ENCODE results near the gene RCE1.

The RCE1 gene

GRCh38 chr11:66849501-66850234, 6.4 kb downstream of the RCE1 start:
- DNase-seq (ENCODE audit: low read depth) = no peak
- TF ChIP-seq, protein P1, sequence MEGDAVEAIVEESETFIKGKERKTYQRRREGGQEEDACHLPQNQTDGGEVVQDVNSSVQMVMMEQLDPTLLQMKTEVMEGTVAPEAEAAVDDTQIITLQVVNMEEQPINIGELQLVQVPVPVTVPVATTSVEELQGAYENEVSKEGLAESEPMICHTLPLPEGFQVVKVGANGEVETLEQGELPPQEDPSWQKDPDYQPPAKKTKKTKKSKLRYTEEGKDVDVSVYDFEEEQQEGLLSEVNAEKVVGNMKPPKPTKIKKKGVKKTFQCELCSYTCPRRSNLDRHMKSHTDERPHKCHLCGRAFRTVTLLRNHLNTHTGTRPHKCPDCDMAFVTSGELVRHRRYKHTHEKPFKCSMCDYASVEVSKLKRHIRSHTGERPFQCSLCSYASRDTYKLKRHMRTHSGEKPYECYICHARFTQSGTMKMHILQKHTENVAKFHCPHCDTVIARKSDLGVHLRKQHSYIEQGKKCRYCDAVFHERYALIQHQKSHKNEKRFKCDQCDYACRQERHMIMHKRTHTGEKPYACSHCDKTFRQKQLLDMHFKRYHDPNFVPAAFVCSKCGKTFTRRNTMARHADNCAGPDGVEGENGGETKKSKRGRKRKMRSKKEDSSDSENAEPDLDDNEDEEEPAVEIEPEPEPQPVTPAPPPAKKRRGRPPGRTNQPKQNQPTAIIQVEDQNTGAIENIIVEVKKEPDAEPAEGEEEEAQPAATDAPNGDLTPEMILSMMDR (conservative IDR thresholded peaks at IDR 0.05; ENCODE audit: low read depth, low read length) = no peak
- no peak overlapping the region for H3K4me3 ChIP-seq (ENCODE audit: low read depth, low read length)

GRCh38 chr11:66850235-66850587, 7.0 kb downstream of the RCE1 start:
- TF ChIP-seq, protein P1 (conservative IDR thresholded peaks at IDR 0.05; ENCODE audit: low read depth, low read length) = no peak
- no peak for DNase-seq (ENCODE audit: low read depth)
- H3K4me3 ChIP-seq (ENCODE audit: low read depth, low read length) = no peak overlapping the region

GRCh38 chr11:66850588-66851238, 7.5 kb downstream of the RCE1 start:
- DNase-seq (ENCODE audit: low read depth) = no peak
- TF ChIP-seq, protein P1 (conservative IDR thresholded peaks at IDR 0.05; ENCODE audit: low read depth, low read length) = no peak
- H3K4me3 ChIP-seq (ENCODE audit: low read depth, low read length) = no peak overlapping the region

GRCh38 chr11:66851239-66851596, 8.0 kb downstream of the RCE1 start:
- TF ChIP-seq, protein P1 (conservative IDR thresholded peaks at IDR 0.05; ENCODE audit: low read depth, low read length) = no peak
- no peak for DNase-seq (ENCODE audit: low read depth)
- no peak overlapping the region for H3K4me3 ChIP-seq (ENCODE audit: low read depth, low read length)

DNA sequence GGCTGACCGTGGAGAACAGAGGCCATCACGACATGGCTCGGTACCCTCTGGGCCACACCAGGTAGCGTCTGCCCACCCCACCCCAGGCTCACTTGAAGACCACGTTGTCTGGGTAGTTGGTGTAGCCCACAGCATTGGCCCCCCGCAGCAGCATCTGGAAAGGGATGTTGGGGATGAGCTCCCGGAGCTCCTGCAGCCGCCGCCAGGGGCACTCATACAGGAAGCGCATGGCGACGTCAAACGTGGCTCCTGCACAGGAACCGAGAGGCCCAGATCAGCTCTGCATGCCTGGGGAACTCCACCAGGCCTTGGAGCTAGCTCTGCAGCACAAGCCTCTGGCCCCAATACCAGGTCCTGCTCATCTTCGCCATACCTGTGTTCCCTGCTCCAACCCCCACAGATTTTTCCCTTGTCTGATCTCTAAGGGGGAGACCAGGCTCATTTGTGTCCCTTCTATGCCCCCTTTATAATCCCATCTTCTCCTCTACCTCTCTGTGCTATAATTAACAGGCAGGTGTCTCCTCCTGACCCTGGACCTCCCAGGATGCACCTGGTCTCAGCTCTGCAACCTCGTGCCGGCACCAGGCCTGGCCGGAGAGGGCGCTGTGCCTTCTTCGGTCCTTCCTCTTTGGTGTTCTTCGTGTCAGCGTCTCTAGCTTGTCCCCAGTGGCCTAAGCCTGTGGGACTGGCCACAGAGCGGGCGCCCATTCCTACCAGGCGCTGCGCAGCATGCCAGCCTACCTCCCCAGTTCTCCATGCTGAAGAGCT, 8.6 kb downstream of the RCE1 start:
- no peak for DNase-seq (ENCODE audit: low read depth)
- no peak overlapping the region for H3K4me3 ChIP-seq (ENCODE audit: low read depth, low read length)
- TF ChIP-seq, protein P1 (conservative IDR thresholded peaks at IDR 0.05; ENCODE audit: low read depth, low read length) = peak; percentile 27

DNA sequence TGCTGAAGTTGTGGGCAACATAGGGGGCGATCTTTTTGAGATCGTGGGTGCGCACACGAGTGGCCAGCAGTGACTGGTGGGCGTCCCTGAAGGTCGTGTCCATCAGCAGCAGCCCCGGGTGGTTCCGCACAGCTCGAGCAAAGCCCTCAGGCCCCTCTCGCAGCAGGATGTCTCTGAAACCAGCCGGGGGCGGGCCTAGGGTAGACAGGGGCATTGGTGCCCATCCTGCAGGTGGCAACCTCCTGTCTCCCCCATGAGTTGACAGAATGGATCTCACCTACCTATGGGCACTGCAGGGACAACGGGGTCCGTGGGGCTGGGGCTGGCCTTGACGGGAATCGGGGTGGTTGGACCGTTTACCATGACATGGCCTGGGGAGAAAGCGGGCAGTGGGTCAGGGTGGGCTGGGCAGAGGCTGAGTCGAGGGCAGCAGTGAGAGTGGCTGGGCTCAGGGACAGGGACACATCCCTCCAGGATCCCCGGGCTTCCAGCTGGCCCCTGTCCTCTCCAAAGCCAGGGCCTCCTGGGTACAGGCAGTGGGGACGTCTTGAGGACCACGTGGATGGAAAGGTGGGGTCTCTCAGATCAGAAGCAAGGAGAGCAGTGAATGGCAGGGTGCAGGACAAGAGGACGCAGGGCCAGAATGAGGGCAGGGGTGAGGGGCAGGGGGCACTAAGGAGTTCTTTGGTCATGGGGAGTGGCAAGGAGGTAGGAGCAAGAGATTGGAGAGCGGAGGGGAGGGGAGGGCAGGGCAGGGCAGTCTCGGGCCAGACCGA, 9.4 kb downstream of the RCE1 start:
- H3K4me3 ChIP-seq (ENCODE audit: low read depth, low read length) = no peak overlapping the region
- DNase-seq (ENCODE audit: low read depth) = no peak
- TF ChIP-seq, protein P1 (conservative IDR thresholded peaks at IDR 0.05; ENCODE audit: low read depth, low read length) = no peak

All from choroid plexus epithelial cell (primary cell).